GM23338 (cell line): ENCODE results near the gene ASPHD2. TPM values are rescaled to one million over a fixed set of nuclear protein-coding genes. Genes with fewer than 3 reads are reported as not detected.

Experiments
- ATAC-seq: fragments of 200-7000 bp; cut with Tn5 transposase; 3 replicates; pipeline ENCODE4 v1.9.1; 2020
- DNase-seq: peaks from one replicate; pipeline ENCODE4 v3.0.0-alpha.2; 2015; ENCODE audit warnings: low spot score
- H2AFZ ChIP-seq: fragments of 200-600 bp; sonication (generic); 2 replicates; pipeline ENCODE4 v1.8.0; 2016; ENCODE audit warnings: antibody characterized with exemption, mild to moderate bottlenecking, moderate library complexity
- H3F3A ChIP-seq: fragments of 200-600 bp; sonication (generic); replicated peaks from 2 replicates; pipeline ENCODE4 v1.8.0; 2017; ENCODE audit warnings: antibody characterized with exemption, mixed run types, low read depth
- H3K27ac ChIP-seq: fragments of 200-600 bp; sonication (generic); 2 replicates; pipeline ENCODE4 v1.6.1; 2016; ENCODE audit warnings: low read depth
- H3K27me3 ChIP-seq: fragments of 200-600 bp; sonication (generic); 2 replicates; pipeline ENCODE4 v1.8.0; 2016; ENCODE audit warnings: mild to moderate bottlenecking, mixed run types, moderate library complexity; ENCODE audit not compliant: insufficient read depth
- H3K36me3 ChIP-seq: fragments of 200-600 bp; sonication (generic); 2 replicates; pipeline ENCODE4 v1.8.0; 2016; ENCODE audit warnings: mild to moderate bottlenecking; ENCODE audit not compliant: insufficient read depth
- H3K4me1 ChIP-seq: fragments of 200-600 bp; sonication (generic); 2 replicates; pipeline ENCODE4 v1.8.0; 2016; ENCODE audit warnings: mild to moderate bottlenecking, moderate library complexity; ENCODE audit not compliant: insufficient read depth
- H3K4me2 ChIP-seq: fragments of 200-600 bp; sonication (generic); 2 replicates; pipeline ENCODE4 v1.7.1; 2017; ENCODE audit warnings: mixed run types
- H3K4me3 ChIP-seq: fragments of 200-600 bp; sonication (generic); 2 replicates; pipeline ENCODE4 v1.6.1; 2016; ENCODE audit warnings: mixed run types
- H3K79me2 ChIP-seq: fragments of 200-600 bp; sonication (generic); replicated peaks from 2 replicates; pipeline ENCODE4 v1.8.0; 2017; ENCODE audit warnings: mild to moderate bottlenecking; ENCODE audit not compliant: insufficient read depth
- H3K9me2 ChIP-seq: fragments of 200-600 bp; sonication (generic); 2 replicates; pipeline ENCODE4 v1.8.0; 2017; ENCODE audit not compliant: insufficient read depth
- H4K20me1 ChIP-seq: fragments of 200-600 bp; sonication (generic); replicated peaks from 2 replicates; pipeline ENCODE4 v1.8.0; 2017; ENCODE audit warnings: mild to moderate bottlenecking; ENCODE audit not compliant: insufficient read depth
- H3K27ac Mint-ChIP-seq: 2 replicates; pipeline ENCODE4 v1.8.0; 2020; ENCODE audit warnings: inconsistent platforms, mild to moderate bottlenecking, moderate library complexity, mixed read lengths
- H3K27me3 Mint-ChIP-seq: 3 replicates; pipeline ENCODE4 v1.8.0; 2022; ENCODE audit warnings: low read depth, mild to moderate bottlenecking, moderate library complexity, mixed read lengths, inconsistent platforms; ENCODE audit not compliant: insufficient read depth, poor library complexity
- H3K36me3 Mint-ChIP-seq: 3 replicates; pipeline ENCODE4 v1.8.0; 2021; ENCODE audit warnings: low read depth, mild to moderate bottlenecking, inconsistent platforms, moderate library complexity, mixed read lengths
- H3K4me1 Mint-ChIP-seq: 3 replicates; pipeline ENCODE4 v1.8.0; 2020; ENCODE audit warnings: mild to moderate bottlenecking, inconsistent platforms, mixed read lengths
- H3K4me3 Mint-ChIP-seq: 3 replicates; pipeline ENCODE4 v1.8.0; 2021; ENCODE audit warnings: moderate library complexity, mild to moderate bottlenecking, inconsistent platforms, mixed read lengths
- H3K9me3 Mint-ChIP-seq: 3 replicates; pipeline ENCODE4 v1.8.0; 2020; ENCODE audit warnings: moderate library complexity, mild to moderate bottlenecking, inconsistent platforms, mixed read lengths
- CREB1 ChIP-seq: fragments of 250-450 bp; sonication (Bioruptor Pico); IDR thresholded peaks from 2 replicates; pipeline ENCODE4 v1.5.0; 2020; ENCODE audit warnings: low read depth, mild to moderate bottlenecking, moderate library complexity
- EZH2 ChIP-seq: fragments of 200-600 bp; sonication (generic); IDR thresholded peaks from one replicate; pipeline ENCODE4 v1.8.0; 2017; ENCODE audit warnings: antibody characterized with exemption, mild to moderate bottlenecking, low read depth; ENCODE audit not compliant: unreplicated experiment
- NANOG ChIP-seq: IDR thresholded peaks from 2 replicates; pipeline ENCODE4 v1.6.1; 2016; ENCODE audit warnings: antibody characterized with exemption, borderline replicate concordance
- POLR2AphosphoS5 ChIP-seq: IDR thresholded peaks from 2 replicates; pipeline ENCODE4 v1.6.1; 2016; ENCODE audit warnings: antibody characterized with exemption, low read depth
- STAT1 ChIP-seq: IDR thresholded peaks from one replicate; pipeline ENCODE4 v1.6.1; 2016; ENCODE audit warnings: antibody characterized with exemption; ENCODE audit not compliant: unreplicated experiment
- ZNF114 ChIP-seq: fragments of 250-450 bp; sonication (Bioruptor Pico); IDR thresholded peaks from 2 replicates; pipeline ENCODE4 v1.5.0; 2020; ENCODE audit warnings: mild to moderate bottlenecking, moderate library complexity
- ZNF331 ChIP-seq: fragments of 250-450 bp; sonication (Bioruptor Pico); IDR thresholded peaks from 2 replicates; pipeline ENCODE4 v1.5.0; 2020; ENCODE audit warnings: low read depth, mild to moderate bottlenecking, moderate library complexity
- polyA plus RNA-seq: library from polyadenylated mRNA; unstranded; fragments of >200 nt; fragmentation: Nextera tagmentation; extraction: Ambion mirVana; gene quantifications from 2 replicates; pipeline ENCODE4 v1.2.1, GENCODE V29; 2016
- total RNA-seq: library from RNA; depleted of rRNA; stranded (reverse); fragments of >200 nt; shearing (Covaris generic); gene quantifications from 2 replicates; pipeline ENCODE4 v1.2.3, GENCODE V29; 2014
- TF ChIP-seq, protein P1 (sequence below): IDR thresholded peaks from 2 replicates; pipeline ENCODE4 v1.6.1; 2016; ENCODE audit warnings: antibody characterized with exemption
- TF ChIP-seq, protein P2 (sequence below), 2 experiments: fragments of 200-600 bp in 1 of 2; sonication (generic) in 1 of 2; conservative IDR thresholded peaks; 2 replicates each; pipeline versions ENCODE4 v1.5.1 to v1.6.1; 2016 to 2017; ENCODE audit warnings: antibody characterized with exemption in 2 of 2, low read depth in 2 of 2, mild to moderate bottlenecking in 2 of 2, moderate library complexity in 1 of 2
- TF ChIP-seq, protein P3 (sequence below): IDR thresholded peaks from one replicate; pipeline ENCODE4 v1.6.1; 2018; ENCODE audit warnings: antibody characterized with exemption; ENCODE audit not compliant: unreplicated experiment
- TF ChIP-seq, protein P4 (sequence below): fragments of 250-450 bp; sonication (Bioruptor Pico); IDR thresholded peaks from 2 replicates; pipeline ENCODE4 v1.5.0; 2020; ENCODE audit warnings: mild to moderate bottlenecking, moderate library complexity

ASPHD2 gene
- total and polyA plus RNA-seq, 2 experiments from 2014 or later, result 6.0 to 9.3 TPM

DNA sequence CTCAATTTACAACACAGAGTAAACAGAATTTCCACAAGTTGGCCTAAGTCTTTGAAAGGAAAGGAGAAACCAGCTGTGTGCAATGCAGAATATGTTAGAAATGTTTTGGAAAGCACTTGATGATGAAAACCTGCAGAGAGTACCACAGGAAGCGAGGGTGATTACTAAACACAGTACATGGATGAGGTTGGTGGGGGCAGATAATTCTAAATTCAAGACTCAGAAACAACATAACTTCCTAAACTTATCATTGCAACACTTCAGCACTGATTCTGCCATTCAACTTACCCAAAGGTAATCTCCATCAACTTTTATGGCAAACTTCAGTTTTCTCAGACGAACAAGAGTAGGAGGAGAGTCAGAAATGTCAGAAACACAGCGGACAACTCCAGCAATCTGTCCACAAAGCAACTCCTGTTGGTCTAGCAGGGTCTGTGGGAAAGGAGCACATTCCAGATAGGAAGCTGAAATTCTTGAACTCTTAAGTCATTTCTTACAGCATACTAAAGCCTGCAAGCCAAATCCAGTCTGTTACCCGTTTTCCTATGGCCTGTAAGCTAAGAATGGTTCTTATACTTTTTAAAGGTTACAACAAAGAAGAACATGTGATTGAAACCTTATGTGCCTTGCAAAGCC is 47.8 kb downstream of the ASPHD2 start:
- peaks cover 11% of the 10 kb centered on the region for H3K4me1 ChIP-seq
- H4K20me1 ChIP-seq, result peaks cover 18% of the 10 kb centered on the region
- no peaks in the 10 kb centered on the region for H3F3A ChIP-seq
- H3K9me3 Mint-ChIP-seq, result no peaks in the 10 kb centered on the region
- no peak overlapping the region for H3K4me3 ChIP-seq
- H3K4me1 Mint-ChIP-seq, result peaks cover 19% of the 10 kb centered on the region
- TF ChIP-seq ZNF114 (CRISPR knock-in tag) (no peak), STAT1 (no peak), POLR2AphosphoS5 (no peak), EZH2 (no peak), ZNF331 (no peak), NANOG (no peak), CREB1 (CRISPR knock-in tag) (no peak)
- TF ChIP-seq, protein P1, sequence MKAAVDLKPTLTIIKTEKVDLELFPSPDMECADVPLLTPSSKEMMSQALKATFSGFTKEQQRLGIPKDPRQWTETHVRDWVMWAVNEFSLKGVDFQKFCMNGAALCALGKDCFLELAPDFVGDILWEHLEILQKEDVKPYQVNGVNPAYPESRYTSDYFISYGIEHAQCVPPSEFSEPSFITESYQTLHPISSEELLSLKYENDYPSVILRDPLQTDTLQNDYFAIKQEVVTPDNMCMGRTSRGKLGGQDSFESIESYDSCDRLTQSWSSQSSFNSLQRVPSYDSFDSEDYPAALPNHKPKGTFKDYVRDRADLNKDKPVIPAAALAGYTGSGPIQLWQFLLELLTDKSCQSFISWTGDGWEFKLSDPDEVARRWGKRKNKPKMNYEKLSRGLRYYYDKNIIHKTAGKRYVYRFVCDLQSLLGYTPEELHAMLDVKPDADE, result no peak
- TF ChIP-seq, protein P2, sequence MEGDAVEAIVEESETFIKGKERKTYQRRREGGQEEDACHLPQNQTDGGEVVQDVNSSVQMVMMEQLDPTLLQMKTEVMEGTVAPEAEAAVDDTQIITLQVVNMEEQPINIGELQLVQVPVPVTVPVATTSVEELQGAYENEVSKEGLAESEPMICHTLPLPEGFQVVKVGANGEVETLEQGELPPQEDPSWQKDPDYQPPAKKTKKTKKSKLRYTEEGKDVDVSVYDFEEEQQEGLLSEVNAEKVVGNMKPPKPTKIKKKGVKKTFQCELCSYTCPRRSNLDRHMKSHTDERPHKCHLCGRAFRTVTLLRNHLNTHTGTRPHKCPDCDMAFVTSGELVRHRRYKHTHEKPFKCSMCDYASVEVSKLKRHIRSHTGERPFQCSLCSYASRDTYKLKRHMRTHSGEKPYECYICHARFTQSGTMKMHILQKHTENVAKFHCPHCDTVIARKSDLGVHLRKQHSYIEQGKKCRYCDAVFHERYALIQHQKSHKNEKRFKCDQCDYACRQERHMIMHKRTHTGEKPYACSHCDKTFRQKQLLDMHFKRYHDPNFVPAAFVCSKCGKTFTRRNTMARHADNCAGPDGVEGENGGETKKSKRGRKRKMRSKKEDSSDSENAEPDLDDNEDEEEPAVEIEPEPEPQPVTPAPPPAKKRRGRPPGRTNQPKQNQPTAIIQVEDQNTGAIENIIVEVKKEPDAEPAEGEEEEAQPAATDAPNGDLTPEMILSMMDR (conservative IDR thresholded peaks at IDR 0.05; ENCODE audit: low read depth in 2 of 2), result no peak
- TF ChIP-seq, protein P3, sequence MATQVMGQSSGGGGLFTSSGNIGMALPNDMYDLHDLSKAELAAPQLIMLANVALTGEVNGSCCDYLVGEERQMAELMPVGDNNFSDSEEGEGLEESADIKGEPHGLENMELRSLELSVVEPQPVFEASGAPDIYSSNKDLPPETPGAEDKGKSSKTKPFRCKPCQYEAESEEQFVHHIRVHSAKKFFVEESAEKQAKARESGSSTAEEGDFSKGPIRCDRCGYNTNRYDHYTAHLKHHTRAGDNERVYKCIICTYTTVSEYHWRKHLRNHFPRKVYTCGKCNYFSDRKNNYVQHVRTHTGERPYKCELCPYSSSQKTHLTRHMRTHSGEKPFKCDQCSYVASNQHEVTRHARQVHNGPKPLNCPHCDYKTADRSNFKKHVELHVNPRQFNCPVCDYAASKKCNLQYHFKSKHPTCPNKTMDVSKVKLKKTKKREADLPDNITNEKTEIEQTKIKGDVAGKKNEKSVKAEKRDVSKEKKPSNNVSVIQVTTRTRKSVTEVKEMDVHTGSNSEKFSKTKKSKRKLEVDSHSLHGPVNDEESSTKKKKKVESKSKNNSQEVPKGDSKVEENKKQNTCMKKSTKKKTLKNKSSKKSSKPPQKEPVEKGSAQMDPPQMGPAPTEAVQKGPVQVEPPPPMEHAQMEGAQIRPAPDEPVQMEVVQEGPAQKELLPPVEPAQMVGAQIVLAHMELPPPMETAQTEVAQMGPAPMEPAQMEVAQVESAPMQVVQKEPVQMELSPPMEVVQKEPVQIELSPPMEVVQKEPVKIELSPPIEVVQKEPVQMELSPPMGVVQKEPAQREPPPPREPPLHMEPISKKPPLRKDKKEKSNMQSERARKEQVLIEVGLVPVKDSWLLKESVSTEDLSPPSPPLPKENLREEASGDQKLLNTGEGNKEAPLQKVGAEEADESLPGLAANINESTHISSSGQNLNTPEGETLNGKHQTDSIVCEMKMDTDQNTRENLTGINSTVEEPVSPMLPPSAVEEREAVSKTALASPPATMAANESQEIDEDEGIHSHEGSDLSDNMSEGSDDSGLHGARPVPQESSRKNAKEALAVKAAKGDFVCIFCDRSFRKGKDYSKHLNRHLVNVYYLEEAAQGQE, result no peak
- TF ChIP-seq, protein P4, sequence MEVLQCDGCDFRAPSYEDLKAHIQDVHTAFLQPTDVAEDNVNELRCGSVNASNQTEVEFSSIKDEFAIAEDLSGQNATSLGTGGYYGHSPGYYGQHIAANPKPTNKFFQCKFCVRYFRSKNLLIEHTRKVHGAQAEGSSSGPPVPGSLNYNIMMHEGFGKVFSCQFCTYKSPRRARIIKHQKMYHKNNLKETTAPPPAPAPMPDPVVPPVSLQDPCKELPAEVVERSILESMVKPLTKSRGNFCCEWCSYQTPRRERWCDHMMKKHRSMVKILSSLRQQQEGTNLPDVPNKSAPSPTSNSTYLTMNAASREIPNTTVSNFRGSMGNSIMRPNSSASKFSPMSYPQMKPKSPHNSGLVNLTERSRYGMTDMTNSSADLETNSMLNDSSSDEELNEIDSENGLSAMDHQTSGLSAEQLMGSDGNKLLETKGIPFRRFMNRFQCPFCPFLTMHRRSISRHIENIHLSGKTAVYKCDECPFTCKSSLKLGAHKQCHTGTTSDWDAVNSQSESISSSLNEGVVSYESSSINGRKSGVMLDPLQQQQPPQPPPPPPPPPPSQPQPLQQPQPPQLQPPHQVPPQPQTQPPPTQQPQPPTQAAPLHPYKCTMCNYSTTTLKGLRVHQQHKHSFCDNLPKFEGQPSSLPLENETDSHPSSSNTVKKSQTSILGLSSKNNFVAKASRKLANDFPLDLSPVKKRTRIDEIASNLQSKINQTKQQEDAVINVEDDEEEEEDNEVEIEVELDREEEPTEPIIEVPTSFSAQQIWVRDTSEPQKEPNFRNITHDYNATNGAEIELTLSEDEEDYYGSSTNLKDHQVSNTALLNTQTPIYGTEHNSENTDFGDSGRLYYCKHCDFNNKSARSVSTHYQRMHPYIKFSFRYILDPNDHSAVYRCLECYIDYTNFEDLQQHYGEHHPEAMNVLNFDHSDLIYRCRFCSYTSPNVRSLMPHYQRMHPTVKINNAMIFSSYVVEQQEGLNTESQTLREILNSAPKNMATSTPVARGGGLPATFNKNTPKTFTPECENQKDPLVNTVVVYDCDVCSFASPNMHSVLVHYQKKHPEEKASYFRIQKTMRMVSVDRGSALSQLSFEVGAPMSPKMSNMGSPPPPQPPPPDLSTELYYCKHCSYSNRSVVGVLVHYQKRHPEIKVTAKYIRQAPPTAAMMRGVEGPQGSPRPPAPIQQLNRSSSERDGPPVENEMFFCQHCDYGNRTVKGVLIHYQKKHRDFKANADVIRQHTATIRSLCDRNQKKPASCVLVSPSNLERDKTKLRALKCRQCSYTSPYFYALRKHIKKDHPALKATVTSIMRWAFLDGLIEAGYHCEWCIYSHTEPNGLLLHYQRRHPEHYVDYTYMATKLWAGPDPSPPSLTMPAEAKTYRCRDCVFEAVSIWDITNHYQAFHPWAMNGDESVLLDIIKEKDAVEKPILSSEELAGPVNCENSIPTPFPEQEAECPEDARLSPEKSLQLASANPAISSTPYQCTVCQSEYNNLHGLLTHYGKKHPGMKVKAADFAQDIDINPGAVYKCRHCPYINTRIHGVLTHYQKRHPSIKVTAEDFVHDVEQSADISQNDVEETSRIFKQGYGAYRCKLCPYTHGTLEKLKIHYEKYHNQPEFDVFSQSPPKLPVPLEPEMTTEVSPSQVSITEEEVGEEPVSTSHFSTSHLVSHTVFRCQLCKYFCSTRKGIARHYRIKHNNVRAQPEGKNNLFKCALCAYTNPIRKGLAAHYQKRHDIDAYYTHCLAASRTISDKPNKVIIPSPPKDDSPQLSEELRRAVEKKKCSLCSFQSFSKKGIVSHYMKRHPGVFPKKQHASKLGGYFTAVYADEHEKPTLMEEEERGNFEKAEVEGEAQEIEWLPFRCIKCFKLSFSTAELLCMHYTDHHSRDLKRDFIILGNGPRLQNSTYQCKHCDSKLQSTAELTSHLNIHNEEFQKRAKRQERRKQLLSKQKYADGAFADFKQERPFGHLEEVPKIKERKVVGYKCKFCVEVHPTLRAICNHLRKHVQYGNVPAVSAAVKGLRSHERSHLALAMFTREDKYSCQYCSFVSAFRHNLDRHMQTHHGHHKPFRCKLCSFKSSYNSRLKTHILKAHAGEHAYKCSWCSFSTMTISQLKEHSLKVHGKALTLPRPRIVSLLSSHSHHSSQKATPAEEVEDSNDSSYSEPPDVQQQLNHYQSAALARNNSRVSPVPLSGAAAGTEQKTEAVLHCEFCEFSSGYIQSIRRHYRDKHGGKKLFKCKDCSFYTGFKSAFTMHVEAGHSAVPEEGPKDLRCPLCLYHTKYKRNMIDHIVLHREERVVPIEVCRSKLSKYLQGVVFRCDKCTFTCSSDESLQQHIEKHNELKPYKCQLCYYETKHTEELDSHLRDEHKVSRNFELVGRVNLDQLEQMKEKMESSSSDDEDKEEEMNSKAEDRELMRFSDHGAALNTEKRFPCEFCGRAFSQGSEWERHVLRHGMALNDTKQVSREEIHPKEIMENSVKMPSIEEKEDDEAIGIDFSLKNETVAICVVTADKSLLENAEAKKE (CRISPR knock-in tag), result no peak
- no peak overlapping the region for H3K4me3 Mint-ChIP-seq
- peak overlapping the region; percentile 45; the same call in 1 of the 2 replicates for H3K27ac ChIP-seq
- no peak for DNase-seq
- H3K27ac Mint-ChIP-seq, result no peak overlapping the region
- no peak for ATAC-seq
- H3K27me3 ChIP-seq, result no peaks in the 10 kb centered on the region
- H3K79me2 ChIP-seq, result peaks cover 32% of the 10 kb centered on the region
- no peaks in the 10 kb centered on the region for H3K27me3 Mint-ChIP-seq
- H2AFZ ChIP-seq, result no peak overlapping the region
- no peak overlapping the region for H3K4me2 ChIP-seq
- no peaks in the 10 kb centered on the region for H3K9me2 ChIP-seq
- H3K36me3 ChIP-seq, result peaks cover 47% of the 10 kb centered on the region
- peaks cover 62% of the 10 kb centered on the region for H3K36me3 Mint-ChIP-seq
